ENCODE results near the gene TASOR2.

The TASOR2 gene

GRCh38 chr10:5684971-5685763 lies 529 bp downstream of the TASOR2 start:
- DNase-seq: peak; percentile 72

DNA sequence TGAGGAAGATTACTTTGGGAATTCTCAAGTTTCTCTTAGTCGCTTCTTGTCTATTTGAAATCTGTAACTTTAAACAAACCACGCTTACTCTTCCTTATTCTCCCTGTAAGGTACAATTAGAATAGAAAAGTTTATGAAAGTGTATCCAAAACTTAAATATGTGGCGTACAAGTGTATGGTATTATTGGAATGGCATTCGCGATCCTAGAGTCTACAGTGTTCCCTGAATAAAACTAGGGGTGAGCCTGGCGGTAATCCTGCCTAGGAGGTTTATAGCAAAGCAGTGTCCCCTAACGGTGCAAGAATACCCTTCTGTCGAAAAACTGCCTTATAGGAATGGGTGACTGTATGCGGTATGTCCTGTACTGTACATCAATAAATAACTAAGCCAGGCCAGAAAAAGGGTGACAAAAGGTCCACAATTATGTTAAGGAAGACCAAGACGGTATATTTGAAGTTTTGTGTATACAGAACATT lies 1.2 kb downstream of the TASOR2 start:
- DNase-seq: no peak

DNA sequence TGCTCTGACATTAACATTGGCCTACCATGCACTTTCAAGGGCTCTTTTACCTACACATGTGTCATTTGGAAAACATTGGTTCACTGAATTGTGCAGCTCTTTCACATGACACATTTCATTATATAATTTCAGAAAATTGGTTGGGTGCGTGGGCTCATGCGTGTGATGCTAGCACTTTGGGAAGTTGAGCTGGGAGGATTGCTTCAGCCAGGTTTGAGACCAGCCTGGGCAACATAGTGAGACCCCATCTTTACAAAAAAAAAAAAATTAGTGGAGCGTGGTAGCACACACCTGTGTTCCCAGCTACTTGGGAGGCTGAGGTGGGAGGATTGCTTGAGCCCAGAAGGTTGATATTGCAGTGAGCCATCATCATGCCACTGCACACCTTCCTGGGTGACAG lies 3.9 kb downstream of the TASOR2 start:
- DNase-seq: no peak

DNA sequence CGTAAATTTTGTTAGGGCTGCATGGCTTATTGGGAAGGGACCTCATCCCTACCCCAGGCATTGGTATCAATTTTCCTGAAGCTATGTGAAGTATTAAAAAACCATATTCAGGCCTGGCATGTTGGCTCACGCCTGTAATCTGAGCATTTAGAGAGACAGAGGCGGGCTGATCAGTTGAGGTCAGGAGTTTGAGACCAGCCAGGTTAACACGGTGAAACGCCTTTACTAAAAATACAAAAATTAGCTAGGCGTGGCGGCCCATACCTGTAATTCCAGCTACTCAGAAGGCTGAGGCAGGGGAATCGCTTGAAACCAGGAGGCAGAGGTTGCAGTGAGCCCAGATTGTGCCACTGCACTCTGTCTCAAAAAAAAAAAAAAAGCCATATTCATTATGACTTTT lies 7.1 kb downstream of the TASOR2 start:
- DNase-seq: no peak

DNA sequence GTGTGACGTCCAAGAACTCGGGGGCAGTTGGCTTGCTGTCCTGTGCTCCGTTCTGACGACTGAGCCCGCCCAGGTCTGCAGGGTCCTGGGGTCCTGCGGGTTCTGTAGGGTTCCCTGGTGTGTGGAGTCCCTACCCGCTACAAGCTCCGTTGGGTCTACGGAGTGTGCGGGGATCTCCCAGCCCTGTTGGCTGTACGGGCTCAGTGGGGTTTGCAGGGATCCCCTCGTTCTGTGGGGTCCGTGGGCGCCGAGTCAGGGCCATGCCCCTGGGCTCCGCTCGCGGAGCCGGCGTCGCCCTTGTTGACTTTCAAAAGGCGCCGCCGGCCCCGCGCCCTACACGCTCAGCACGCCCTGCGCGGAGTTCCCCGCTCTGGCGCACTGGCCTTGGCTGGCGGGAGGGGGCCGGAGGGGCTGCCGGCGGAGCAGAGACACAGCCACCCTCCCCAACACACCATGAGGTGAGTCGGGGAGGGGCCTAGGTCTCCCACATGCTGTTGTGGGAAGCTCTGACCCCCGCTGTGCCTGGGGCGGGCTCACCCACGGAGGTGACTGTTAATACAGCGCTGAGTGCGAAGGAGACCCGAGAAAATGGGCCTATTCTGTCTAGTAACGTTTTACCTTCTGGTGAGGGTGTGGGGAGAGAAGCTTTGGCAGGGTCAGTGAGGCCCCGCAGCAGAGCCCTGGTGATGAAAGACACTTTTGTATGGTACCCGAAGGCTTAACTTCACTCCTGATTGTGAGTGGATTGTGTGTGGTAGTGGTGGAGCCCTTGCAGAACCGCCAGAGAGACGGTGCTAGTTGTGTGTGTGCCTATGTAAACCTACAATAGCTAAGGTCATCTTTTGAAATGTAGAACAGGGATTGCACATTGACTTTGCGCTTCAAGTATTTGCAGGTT lies 8.1 kb downstream of the TASOR2 start:
- DNase-seq: peak; percentile 21

- no peak for DNase-seq
These were observed 9.9 kb downstream of the TASOR2 start for GRCh38 chr10:5694573-5694972.

DNA sequence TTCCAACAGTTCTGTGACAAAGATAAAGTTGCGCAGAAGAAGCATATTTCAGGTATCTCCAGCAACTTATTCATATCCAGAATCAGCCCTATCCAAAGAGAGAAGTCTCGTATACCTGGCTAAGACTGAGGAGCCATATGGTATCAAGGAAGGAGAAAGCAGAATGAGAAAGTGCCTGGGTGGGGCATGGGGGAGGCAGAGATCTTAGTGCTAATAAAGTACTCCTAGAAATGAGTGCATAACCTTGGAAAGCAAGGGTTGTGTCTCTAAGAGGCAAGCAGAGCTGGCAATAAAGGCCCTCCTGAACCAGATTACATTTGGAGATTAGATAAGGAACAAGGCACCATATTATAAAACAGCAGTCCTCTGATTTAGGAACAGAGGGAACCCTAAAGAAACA lies 12.7 kb downstream of the TASOR2 start:
- no peak for DNase-seq

- no peak for DNase-seq
These were observed 13.4 kb downstream of the TASOR2 start for GRCh38 chr10:5698062-5698461.

GRCh38 chr10:5708356-5708755 lies 23.7 kb downstream of the TASOR2 start:
- no peak for DNase-seq

GRCh38 chr10:5709865-5710264 lies 25.2 kb downstream of the TASOR2 start:
- DNase-seq: no peak

GRCh38 chr10:5710859-5711258 lies 26.2 kb downstream of the TASOR2 start:
- DNase-seq: no peak

GRCh38 chr10:5711642-5712041 lies 27.0 kb downstream of the TASOR2 start:
- DNase-seq: no peak

DNA sequence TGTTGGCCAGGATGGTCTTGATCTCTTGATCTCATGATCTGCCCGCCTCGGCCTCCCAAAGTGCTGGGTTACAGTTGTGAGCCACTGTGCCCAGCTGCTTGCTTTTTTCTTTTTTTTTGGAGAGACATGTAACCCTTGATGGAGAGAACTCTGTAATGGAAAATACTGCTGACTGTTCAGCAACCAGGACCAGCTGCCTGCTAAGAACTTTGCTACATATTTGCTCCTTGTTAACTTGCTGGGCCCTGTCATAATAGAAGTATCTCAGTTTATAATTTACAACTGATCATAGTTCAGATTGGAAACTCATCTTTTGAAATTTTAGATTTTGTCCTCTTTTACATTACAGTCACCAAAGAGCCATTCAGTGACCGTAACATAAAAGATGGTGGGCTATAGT lies 34.9 kb downstream of the TASOR2 start:
- no peak for DNase-seq

GRCh38 chr10:5720182-5720581 lies 35.5 kb downstream of the TASOR2 start:
- no peak for DNase-seq

DNA sequence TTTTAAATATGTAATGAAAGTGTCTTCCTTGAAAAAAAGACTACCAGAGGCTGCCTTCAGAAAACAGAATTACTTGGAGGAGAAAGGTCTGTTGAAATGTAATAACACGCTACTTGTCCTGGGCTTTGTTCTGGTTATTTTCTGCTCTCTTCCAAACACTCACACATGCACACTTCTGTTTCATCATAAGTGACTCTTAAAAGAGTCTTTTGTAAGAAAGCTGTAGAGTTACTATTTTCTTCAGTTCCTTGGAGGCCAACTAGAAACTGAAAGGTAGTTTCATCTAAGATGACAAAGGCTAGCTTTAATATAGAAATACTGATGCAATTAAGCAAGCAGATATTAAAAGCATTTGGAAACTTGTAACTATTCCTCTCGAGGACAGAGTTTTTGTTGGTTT lies 39.1 kb downstream of the TASOR2 start:
- no peak for DNase-seq

DNA sequence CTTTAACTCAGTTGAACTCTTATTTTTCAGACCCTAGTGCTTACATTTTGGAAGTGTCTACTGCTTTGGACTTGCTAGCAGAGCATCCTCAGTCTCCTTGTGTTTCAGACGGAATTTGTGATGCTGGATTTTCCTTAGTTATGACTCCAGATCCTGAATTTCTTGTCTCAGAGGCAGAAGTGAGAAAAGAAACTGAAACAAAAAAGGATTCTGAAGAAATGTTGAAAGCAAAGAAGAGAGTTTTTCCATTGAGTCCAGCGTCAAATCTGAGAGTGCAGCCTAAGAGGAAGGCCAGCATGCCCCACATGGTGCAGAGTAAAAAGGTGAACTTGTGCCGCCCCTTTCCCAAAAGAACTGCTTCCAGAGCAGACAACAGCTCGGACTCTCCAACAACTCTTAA lies 46.1 kb downstream of the TASOR2 start:
- no peak for DNase-seq

- no peak for DNase-seq
These were observed 46.9 kb downstream of the TASOR2 start for GRCh38 chr10:5731559-5731958.

DNA sequence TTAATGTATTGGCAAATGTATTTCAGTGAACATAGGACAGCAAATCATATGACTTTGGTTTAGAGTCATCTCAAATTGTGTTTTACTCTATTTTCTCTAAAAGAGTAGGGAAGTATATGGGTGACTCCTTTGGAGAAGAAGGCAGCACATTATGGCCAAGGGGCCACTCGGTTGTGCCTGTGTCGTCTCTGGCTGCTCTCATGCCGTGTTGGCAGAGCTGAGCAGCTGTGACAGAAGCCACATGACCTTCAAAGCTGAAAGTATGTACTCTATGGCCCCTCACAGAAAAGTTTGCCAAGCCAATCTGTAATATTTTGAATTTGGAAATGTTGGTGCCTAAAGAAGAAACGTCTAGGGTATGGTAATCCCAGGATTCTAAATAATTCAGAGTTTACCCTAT lies 47.5 kb downstream of the TASOR2 start:
- no peak for DNase-seq

All from KG1 (cell line).